Hepatocyte (in vitro differentiated cells): ENCODE results near the gene TNFRSF14.

Experiments
- EZH2 ChIP-seq: fragments of 200-600 bp; sonication (generic); IDR thresholded peaks from 2 replicates; pipeline ENCODE4 v1.6.1; 2016; ENCODE audit warnings: antibody characterized with exemption, mild to moderate bottlenecking, borderline replicate concordance
- TF ChIP-seq, protein P1 (sequence below): fragments of 200-600 bp; sonication (generic); IDR thresholded peaks from 2 replicates; pipeline ENCODE4 v1.5.1; 2016; ENCODE audit warnings: antibody characterized with exemption, mild to moderate bottlenecking; ENCODE audit not compliant: poor library complexity

DNA sequence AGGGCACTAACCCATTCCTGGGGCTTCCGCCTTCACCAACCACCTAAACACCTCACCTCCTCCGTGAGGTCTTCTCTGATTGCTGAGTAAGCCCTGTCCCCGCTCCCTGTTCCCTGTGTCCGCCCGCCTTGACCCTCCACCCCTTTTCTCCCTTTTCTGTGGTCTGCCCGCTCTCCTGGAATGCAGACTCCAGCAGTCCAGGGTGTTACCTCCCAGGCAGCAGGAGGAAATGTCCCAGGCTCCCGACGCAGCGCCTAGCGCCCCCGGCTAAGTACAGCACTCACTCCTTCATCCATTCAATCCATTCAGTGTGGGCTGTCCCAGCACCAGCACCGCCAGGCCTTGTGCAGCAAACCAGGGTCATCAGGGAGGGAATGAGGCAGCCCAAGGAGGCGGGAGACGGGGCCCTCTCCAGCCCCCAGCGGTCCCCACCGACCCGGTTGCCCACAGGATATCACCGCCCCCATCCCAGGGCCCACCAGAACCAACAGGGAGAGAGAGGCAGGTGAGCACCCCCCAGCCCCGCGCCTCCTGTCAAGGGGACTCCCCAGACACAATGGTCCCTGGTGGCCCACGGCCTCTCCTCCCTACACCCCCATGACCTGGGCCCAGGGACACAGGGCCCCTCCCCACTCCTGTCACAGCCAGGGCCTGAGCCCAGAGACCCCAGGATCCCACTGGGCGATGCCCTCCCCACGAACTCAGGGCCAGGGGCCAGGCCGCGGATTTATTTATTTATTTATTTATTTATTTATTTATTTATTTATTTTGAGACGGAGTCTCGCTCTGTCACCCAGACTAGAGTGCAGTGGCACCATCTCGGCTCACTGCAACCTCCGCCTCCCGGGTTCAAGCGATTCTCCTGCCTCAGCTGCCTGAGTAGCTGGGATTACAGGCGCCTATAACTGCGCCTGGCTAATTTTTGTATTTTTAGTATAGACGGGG, 10.2 kb downstream of the TNFRSF14 start:
- no peak for TF ChIP-seq EZH2
- TF ChIP-seq, protein P1, sequence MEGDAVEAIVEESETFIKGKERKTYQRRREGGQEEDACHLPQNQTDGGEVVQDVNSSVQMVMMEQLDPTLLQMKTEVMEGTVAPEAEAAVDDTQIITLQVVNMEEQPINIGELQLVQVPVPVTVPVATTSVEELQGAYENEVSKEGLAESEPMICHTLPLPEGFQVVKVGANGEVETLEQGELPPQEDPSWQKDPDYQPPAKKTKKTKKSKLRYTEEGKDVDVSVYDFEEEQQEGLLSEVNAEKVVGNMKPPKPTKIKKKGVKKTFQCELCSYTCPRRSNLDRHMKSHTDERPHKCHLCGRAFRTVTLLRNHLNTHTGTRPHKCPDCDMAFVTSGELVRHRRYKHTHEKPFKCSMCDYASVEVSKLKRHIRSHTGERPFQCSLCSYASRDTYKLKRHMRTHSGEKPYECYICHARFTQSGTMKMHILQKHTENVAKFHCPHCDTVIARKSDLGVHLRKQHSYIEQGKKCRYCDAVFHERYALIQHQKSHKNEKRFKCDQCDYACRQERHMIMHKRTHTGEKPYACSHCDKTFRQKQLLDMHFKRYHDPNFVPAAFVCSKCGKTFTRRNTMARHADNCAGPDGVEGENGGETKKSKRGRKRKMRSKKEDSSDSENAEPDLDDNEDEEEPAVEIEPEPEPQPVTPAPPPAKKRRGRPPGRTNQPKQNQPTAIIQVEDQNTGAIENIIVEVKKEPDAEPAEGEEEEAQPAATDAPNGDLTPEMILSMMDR: no peak
